HS-27A (cell line): ENCODE measurements around the gene TAGLN.

ENCODE experiments used
- DNase-seq: peaks from one replicate; pipeline ENCODE4 v3.0.0-alpha.2; 2012; ENCODE audit warnings: low read depth, missing footprints

The TAGLN gene

DNA sequence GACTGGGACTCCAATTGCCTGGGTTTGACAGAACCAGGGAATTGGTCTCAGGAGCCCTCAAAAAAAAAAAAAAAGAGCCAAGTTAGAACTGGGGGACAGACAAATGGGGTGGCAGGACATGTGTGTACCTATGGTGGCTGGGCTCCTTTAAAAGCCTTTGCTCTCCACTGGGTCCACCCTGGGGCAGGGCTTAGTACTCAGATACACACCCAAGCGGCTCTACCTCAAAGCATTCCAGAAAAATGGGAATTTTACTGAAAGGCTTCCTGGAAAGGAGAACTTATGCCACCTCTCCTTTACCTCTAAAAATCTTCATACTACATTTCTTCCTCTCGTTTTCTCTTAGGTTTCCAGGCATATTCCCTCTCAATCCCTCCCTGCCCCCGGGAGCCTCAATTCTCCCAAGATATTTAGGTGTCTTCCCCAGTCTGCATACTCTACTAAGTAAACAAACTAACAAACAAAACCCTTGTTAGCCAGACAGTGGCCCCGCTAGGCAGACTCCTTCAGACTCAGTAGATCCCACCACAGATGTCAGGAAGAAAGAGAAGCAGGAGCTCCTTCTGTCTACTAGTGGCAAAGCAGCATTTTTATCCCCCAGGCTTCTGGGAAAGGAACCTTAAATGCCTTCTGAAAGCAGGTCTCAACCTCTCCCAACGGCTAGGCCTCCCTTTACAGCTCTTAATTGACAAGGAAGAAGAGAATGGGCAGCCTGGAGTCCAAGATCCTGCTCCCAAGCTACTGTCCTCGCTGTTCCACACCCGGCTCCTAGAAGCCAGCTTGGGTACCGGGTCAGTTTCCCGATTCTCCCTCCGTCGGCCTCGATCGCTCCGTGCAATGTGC, 32.0 kb downstream of the TAGLN start:
- no peak for DNase-seq

DNA sequence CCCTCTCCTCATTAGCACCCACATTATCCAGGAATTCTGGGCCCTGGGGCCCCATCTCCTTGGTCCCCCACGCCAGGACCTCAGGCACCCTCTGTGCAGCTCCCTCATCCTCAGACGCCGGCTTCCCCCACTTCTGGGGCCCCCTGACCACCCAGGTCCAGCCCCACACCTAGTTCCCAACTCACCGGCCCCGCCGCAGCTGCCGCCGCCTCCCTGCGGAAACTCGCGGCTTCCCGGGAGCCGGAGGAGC, 32.6 kb downstream of the TAGLN start, which contains the start of gene PCSK7:
Gene PCSK7 (minus strand): TSS at position 232 of the 250 bp plus-strand sequence. CDS start 2,229 bp downstream, outside the sequence.
- DNase-seq, result no peak

DNA sequence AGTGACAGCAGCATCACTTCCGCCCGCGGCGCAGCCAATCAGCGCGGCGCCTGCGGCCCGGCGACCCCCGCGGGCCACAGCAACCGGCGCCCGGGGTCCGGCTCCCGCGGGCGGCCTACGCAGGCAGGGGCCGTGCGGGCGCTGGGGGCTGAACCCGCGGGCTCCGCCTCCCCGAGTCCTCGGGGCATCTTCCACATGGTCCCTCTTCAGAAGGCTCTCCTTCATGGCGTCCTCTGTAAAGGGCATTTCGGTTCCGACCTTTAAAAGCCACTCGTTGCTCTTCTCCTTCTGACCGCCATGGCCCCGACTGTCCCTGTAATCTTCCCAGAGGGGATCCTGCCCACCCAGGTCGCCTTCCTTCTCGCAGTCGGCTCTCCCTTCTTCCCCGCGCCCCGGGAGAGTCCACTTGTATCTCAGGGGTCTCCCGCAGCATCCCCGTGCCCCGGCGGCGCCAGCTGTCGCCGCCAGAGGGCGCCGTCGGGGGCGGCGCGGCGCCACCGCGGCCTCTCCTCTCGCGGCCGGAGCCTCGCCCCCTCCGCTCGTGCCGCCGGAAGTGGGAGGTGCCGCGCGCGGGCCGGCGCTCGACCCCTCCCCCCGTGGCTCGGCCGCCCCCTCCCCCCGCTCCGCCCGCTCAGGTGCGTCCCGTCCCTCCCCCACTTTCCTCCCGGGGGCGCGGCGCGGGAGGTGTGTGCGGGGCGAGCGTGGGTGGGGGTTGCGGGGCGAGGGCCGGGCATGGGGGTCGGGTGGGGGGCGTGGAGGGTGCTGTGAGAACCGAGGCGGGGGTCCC, 33.1 kb downstream of the TAGLN start, which contains the start of gene RNF214:
Gene RNF214 (plus strand): TSS at position 580 of the 787 bp plus-strand sequence. CDS start 1,602 bp downstream, outside the sequence.
- no peak for DNase-seq

DNA sequence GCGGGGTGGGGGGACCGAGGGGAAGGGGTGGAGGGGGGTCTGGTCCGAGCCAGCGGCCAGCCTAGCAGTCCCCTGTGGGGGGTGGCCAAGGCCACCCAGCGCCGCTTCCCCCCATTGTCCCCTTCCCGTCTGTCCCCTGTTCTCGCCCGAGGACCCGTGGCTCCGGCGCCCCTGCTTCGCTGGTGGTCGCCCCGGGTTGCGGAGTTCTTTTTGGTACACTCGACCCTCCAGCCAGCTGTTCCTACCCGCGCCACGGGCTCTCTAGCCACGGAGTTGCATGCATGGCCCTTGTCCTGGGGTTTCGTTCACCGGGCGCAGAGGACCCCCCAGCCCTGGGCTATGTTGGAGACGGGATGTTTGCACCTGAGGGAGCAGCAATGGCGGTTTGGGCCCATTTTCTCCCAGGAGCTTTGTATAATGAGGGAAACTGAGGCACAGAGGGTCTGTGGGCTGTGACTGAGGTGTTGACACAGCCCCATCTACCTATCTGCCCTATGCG, 33.8 kb downstream of the TAGLN start:
- no peak for DNase-seq

DNA sequence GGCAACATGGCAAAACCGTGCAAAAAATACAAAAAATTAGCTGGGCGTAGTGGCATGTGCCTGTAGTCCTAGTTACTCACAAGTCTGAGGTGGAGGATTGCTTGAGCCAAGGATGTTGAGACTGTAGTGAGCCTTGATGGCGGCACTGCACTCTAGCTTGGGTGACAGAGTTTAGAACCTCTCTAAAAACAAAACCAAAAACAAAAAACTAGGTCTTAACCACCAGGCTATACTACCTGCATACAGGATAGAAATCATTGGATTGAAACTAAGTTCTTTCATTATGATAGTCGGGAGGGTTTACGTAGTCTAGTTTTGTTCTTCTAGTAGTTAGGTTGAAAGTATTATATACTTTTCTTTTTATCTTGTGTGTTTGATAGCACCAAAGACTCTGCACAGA, 39.1 kb downstream of the TAGLN start:
- no peak for DNase-seq

DNA sequence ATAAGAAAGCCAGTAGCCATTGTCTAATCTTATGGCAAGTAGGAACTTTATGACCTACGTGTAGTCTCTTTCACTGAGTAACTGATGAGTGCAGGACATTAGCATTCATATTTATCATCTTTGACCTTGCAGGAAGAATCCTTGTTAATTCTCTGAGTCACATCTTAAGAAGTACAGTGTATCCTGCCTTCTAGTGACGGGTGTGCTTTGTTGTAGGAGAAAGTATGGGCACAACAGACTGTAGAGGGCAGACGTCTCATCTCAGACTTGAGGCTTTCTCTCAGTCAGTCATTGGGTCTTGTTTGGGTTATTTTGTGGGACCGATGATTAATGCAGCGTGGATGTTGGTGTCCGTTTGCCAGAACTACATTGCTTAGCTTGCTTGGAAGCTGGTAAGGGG, 40.1 kb downstream of the TAGLN start:
- DNase-seq, result no peak

DNA sequence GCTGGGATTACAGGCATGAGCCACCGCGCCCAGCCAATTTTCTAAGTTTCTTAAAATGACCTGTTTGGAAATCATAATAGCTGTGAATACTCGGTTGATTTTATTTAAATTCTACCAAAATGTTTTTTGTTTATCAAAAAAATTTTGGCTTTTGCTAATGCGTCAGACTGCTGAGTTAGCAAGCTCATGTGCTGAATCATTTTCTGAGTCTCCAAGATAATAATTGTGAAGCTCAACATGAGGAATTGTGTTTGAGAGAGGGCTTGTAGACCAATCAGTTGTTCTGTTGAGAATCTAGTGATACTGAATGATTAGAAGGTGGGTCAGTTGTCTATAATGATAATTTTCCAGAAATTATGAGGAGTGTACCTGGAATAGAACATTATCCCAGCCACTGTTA, 49.2 kb downstream of the TAGLN start:
- DNase-seq, result no peak

DNA sequence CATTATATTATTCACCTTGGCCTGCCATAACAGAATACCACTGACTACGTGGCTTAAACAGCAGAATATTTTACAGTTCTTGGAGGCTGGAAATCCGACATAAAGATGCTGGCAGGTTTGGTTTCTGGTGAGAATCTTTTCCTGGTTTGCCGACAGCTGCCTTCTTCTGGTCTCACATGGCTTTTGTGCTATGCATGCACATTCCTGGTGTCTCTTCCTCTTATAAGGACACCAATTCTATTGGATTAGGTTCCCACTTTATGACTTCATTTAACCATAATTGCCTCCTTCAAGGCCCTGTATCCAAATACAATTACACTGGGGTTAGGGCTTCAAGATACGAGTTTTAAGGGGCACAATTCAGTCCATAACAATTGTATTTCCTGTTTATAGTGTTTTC, 50.4 kb downstream of the TAGLN start:
- DNase-seq, result no peak

DNA sequence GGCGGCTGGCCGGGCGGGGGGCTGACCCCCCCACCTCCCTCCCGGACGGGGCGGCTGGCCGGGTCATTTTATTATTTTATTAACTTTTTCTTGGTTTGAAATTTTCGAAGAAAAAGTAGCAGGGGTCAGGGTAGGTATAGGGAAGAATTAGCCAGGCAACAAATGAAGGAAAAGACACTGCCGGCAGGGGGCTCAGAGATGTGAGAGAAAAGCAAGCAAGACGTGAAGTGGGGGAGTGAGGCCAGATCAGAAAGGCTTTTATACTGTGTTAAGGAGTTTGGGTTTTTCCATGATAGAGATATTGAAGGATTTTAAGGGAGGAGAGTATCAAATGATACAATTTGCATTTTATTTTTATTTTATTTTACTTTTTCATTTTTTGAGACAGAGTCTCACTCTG, 52.3 kb downstream of the TAGLN start:
- no peak for DNase-seq

DNA sequence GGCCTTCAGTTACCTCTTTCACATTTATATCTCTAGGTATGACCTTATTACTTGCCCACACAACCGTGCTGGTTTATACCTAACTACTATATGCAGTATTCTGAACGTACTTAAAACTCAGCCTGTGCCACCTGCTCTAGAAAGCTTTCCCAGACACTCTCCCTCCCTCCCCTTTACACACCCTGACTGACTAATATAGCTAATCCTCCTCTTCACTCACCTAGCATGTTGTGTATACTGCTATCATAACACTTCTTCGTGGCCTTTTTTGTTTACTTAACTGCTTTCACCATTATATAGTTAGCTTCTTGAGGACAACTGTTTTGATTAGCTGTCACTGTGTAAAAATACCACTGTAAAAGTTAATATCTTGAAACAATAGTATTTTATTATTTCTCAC, 56.8 kb downstream of the TAGLN start:
- DNase-seq, result no peak

DNA sequence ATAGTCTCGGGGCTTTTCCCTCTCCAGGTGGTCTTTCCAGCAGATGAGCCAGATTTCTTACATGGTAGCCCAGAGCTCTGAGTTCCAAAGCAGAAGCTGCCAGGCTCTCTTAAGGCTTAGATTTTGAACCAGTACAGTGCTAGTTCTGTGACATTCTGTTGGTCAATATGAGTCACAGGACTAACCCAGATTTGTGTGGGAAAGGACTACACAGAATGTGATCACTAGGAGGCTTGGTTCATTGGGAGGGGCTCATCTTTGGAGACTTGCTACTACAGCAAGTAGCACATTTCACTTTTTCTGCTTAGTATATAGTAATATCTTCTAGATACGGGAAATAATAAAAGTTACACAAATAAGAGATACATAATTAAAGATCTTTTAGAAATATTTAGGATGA, 57.4 kb downstream of the TAGLN start:
- DNase-seq, result no peak
